ENCODE measurements around the gene PRR12.
A peak's percentile ranks its signal among the peaks of the same experiment; 100 is the strongest.
"Not testable (repeated sequence)": the region's sequence is repeated elsewhere in the genome, so short reads cannot be mapped to it uniquely, and the experiment has no call there.

PRR12 gene

DNA sequence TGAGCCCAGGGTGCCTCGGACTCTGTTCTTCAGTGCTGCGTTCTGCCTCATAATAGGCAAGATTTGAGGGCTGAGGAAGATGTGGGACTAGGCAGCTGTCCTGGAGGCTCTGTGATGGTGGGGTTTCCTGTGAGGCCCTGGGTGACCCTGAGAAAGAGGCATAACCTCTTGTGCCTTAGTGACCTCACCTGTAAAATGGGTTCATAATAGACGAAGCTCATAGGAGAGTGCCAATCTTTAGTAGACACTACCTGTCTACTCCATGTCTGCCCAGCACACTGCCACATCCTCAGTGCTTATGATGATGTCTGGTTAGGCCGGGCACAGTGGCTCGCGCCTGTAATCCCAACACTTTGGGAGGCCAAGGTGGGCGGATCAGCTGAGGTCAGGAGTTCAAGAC is 25.6 kb downstream of the PRR12 start:
- no peak for DNase-seq (ENCODE audit: low spot score)

DNA sequence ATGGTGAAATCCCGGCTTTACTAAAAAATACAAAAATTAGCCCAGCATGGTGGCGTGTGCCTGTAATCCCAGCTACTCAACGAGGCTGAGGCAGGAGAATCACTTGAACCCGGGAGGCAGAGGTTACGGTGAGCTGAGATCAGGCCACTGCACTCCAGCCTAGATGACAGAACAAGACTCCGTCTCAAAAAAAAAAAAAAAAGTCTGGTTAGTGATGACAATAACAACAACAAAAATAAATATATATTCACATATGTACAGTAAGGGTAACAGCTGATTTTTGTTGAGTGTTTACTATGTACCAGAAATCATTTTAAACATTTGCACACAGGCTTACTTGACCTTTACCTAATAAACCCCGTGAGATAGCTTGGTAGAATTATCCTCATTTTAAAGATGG is 26.0 kb downstream of the PRR12 start:
- DNase-seq (ENCODE audit: low spot score) = no peak

DNA sequence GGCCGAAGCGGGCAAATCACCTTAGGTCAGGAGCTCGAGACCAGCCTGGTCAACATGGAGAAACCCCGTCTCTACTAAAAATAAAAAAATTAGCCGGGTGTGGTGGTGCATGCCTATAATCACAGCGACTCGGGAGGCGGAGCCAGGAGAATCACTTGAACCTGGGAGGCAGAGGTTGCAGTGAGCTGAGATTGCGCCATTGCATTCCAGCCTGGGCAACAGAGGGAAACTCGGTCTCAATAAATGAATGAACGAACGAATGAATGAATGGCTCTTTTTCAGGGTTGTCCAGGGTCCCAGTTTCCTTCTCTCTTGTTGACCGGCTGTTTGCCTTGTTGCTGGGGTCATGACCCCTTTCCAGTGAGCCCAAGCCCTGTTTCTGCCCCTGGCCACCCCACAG is 26.9 kb downstream of the PRR12 start:
- DNase-seq (ENCODE audit: low spot score) = not testable (repeated sequence)

DNA sequence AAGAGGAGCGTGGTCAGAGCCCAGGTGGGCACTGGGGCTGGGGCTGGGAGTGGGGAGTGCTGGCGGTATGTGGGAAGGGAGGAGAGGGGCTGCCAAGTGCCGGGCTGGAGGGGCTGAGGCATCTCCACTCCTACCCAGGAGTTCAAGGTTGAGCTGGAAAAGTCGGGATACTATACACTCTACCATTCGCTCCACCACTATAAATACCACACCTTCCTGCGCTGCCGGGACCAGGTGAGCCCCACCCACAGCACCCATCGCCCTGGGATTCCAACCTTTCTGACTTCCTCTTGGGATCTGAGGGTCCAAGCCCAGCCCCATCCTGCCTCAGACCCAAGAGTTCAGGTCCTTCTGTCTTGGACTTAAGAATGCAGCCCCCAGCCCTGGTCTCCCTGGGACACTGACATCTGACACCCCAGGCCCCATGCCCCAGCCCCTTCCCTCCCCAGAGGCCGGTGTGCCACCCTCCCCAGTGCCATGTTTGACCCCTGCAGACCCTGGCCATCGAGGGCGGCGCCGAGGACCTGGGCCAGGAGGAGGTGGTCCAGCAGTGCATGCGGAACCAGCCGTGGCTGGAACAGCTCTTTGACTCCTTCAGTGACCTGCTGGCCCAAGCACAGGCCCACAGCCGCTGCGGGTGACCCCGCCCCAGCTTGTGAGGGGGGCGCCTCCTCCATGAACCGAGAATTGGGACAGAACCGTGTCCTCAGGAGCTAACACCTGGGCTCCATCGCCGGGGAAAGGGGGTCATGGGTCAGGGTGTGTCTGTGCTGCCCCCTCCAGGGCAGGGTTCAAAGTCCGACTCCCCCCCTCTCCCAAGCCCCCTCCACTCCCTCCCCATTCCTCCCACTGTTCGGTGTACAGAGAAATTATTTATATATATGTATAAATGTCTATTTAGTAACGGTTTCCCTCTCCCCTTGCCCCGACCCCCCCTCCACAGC is 34.3 kb downstream of the PRR12 start:
- no peak for DNase-seq (ENCODE audit: low spot score)

DNA sequence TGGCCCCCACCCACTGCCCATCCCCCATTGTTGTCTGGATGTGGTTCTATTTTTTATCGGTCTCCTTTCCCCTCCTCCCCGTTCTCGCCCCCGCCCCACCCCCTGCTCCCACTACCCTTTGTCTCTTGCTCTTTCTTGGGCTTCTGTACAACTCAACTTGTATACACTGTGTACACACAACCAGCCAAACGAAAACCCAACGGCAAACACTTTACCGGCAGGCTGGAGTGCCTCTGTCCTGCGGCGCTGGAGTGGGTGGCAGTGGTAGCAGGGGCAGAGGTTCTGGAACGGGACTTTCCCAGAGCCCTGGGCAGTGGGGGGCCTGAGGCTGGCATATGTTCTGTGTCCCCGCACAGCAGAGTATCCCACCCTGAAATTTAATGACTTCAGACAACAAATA is 35.2 kb downstream of the PRR12 start:
- no peak for DNase-seq (ENCODE audit: low spot score)

DNA sequence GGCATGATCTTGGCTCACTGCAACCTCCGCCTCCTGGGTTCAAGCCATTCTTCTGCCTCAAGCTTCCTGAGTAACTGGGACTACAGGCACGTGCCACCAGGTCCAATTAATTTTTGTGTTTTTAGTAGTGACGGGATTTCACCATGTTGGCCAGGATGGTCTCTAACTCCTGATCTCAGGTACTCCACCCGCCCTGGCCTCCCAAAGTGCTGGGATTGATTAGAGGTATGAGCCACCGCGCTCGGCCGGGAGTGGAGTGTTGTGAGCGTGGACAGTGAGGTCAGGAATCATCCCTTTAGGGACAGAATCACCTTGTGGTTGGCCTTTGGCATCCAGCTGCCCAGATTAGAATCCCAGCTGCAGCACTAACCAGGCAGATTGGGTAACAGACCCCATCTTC is 38.7 kb downstream of the PRR12 start:
- DNase-seq (ENCODE audit: low spot score) = no peak

DNA sequence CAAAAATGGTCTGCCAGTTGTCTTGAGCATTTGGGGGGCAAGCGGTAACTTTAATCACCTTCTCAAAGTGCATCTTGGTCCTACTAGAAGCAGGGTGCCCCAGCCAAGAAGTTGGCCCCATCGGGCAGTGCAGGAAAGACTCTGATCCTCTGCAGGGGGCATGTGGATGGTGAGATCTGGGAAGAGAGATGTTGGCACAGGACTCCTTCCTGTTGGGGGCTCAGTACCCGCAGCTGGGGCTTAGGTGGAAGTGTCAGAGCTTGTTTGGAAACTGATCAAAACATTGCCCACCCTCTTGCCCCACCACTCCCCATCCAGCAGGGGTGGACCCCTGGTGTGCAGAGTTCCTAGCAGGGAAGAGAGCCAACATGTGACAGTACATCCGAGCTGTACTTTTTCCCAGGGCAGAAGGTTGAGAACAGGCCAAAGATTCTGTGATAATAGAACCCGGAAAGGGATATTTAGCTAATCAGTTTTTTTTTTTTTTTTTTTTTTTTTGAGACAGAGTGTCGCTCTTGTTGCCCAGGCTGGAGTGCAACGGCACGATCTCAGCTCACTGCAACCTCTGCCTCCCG is 40.1 kb downstream of the PRR12 start:
- no peak for DNase-seq (ENCODE audit: low spot score)

DNA sequence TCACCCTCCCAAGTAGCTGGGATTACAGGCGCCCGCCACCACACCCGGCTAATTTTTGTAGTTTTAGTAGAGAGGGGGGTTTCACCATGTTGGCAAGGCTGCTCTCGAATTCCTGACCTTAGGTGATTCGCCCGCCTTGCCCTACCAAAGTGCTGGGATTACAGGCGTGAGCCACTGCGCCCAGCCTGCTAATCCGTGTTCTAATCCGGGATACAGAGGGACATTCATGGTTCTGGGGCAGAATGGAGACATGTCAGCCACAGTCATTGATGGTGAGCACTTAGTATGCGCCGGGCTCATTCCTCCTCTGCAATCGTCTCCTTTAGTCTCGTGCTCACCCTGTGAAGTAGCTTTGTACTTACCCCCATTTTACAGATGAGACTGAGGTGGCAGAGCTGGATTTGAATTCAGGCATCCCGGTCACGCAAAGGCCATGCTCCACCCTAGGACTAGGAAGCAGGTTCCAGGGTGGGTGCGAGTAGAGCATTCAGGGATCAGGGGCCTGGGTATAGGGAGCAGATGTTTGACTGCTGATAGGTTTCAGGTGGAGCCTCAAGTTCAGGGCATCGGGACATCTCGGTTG is 40.7 kb downstream of the PRR12 start:
- no peak for DNase-seq (ENCODE audit: low spot score)

DNA sequence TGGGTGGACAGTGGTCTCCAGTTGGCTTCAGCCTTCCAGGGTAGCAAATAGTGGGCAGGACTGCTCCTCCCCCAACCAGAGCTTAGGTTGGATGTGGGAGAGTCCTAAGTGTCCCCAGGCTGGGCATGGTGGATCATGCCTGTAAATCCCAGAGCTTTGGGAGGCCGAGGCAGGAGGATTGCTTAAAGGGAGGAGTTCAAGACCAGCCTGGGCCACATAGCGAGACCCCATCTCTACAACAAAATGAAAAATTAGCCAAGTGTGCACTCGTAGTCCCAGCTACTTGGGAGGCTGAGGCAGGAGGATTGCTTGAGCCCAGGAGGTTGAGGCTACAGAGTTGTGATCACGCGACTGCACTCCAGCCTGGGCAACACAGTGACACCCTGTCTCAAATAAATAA is 41.6 kb downstream of the PRR12 start:
- no peak for DNase-seq (ENCODE audit: low spot score)

DNA sequence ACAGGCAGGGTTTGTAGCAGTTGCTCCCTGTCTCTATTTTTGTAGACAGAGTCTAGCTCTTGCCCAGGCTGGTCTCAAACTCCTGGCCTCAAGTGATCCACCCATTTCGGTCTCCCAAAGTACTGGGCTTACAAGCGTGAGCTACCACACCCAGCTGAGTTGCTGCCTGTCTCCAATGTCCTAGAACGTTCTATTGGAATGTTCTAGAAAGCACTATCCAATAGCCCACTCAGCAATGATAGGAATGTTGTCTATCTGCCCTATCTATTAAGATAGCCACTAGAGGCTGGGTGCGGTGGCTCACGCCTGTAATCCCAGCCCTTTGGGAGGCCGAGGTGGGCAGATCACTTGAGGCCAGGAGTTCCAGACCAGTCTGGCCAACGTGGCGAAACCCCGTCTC is 42.3 kb downstream of the PRR12 start:
- not testable (repeated sequence) for DNase-seq (ENCODE audit: low spot score)

DNA sequence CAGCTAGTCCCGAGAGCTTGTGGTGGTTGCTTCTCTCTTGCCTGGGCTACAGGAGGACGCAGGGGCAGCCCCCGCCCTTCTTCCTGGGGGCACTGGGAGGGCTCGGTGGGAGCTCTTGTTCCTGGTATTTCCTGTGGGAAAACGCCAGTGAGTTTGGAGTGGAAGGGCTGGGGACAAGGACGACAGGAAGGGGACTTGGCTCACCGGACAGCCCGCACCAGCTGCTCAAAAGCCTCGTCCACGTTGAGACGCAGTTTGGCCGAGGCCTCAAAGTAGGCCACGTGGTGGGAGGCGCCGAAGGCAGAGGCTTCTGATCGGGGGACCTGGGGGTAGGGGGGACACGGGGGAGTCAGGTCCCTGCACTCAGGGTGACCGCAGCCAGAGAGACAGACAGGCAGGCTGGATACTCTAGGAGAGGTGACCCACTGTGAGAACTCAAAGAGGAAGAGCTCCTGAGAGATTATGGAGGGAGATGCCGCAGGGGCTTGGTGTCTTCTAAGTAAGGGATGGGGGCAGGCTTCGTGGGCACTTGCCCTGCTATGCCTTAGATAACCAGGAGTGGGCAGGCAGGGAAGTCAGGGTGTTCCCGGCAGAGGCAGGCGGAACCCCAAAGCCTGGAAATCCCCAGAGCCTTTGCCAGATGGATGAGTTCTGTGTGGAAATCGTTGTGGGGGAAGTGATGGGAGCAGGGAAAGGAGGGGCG is 44.7 kb downstream of the PRR12 start:
- no peak for DNase-seq (ENCODE audit: low spot score)

DNA sequence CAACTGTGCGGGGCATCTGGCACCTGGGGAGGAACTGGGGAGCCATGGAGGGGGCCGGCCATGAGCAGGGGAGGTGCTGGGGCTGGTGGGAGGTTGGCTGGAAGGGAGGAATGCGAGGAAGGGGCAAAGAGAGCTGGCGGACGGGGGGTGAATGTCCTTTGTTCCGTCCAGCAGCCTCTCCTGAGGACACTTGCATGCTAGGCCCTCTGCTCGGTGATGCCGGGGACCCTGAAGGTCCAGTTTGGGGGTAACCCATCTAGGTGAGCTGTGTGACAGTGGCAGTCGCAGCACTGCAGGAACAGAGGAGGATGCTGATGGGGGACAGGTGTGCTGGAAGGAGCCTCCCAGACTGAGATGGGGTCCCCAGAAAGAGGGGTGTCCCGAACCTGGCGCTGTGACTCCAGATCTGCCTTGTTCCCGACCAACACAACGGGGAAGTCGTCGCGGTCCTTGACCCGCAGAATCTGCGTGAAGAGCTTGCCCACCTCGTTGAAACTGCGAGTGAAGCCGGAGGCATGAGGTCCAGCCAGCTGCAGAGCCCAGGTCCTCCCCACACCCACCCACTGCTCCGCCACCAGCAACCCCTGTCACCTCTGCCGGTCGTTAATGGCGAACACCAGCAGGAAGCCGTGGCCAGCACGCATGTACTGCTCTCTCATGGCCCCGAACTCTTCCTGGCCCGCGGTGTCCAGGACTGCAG is 45.4 kb downstream of the PRR12 start:
- no peak for DNase-seq (ENCODE audit: low spot score)

DNA sequence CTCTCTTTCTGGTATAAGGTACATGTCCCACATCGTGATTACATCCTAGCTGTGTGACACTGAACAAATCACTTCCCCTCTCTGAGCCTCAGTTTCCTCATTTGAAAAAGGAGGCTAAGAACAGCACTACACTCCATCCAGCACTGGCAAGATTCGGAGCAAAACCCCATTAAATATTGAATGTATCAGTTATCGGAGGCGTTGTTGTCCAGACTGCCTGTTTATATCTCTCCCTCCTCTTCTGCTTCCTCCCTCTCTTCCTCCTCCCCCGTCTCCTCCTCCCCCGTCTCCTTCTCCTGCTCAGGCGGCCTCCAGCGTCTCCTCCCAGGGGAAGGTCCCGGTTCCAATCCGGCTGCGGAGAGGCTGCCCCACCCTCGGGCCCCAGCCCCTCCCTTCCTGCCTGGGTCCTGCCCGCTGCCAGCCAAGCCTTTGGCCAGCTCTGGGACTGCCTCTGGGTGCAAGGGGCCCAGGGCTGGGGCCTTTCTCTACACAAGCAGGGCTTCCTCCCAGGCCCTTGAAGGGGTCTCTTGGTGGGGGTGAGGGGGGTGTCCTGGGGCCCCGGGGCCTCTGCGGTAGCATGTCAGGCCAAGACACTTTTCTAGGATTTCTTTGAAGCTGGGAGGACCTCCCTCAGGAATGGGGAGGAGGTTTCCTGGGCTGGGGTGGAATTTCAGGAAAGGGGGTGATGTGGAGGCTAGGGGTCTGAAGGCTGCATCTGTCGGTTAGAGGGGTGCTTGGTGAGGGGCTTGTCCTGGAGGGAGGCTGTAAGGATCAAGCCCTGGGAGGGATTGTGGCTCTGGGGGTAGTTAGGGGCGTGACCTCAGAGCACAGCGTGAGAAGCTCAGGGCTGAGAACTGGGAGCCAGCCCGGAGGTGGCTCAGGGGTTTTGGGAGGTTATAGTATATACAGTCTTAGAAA is 47.1 kb downstream of the PRR12 start:
- peak; percentile 54 for DNase-seq (ENCODE audit: low spot score)

DNA sequence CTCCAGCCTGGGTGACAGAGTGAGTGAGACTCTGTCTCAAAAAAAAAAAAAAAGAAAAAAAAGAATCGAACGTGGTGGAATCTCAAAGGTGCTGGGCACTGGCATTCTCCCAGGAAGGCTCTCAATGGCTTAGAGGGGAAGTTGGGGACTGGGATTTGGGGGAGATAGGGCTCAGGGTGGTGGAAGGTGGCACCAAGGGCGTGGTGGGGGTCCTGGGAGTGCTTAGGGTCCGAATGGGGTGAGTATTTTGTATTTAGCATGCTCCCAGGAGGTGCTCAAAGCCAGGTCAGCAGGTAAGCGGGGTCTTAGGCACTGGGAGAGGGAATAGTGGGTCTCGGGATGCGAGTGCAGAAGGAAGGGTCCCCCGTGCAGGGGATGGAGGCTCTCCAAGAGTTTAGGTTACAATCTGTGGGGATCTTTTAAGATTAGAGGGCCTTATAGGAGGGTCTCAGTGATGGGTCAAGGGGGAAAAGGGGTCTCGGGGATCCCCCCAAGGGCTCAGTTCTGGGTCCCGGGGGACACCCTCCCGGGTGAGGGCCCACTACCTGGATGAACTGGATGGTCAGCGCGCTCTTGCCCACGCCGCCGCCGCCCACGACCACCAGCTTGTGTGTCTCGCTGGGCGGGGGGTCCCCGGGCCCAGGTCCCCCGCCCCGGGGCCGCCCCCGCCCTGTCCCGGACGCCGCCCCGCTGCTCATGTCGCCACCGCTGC is 48.6 kb downstream of the PRR12 start:
- no peak for DNase-seq (ENCODE audit: low spot score)

DNA sequence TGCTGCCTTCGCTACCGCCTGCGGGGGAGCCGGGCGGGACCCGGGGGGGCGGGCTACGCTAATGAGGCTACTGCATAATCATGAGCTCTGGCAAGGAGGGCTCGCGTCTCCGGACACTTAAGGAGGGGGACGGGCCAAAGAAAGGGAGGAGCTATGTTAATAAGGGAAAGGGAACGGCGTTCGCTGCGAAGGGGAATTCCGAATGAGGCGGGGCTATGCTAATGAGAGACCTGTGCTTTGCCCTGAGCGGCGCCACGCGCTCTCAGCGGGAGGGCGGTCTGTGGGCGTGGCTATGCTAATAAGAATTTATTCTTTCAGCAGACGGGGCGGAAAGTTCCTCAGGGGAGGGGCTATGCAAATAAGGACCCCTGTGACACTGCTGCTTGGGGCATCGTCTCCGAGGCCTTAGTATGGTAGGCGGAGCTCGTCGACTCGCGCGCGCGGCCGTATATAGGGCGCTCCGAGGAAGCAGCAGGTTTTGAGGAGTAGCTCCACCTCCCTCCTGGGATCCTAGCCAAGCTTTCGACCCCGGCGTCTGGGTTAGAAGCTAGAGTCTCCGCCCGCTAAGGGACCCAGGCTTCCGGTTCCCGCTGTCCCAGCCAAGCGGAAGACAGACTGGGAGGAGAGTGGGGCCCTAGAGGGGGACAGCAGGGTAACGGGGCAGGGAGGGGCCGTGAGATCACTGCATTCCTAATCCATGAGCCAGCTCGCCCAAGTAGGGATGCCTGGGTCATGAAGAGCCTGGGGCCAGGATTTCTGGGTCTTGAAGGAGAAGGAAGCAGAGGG is 49.3 kb downstream of the PRR12 start, which contains the start of gene RRAS:
Gene RRAS (minus strand): TSS at position 31 of the 786 bp plus-strand sequence. CDS start 45 bp downstream, outside the sequence.
- peak; percentile 100 for DNase-seq (ENCODE audit: low spot score)

DNA sequence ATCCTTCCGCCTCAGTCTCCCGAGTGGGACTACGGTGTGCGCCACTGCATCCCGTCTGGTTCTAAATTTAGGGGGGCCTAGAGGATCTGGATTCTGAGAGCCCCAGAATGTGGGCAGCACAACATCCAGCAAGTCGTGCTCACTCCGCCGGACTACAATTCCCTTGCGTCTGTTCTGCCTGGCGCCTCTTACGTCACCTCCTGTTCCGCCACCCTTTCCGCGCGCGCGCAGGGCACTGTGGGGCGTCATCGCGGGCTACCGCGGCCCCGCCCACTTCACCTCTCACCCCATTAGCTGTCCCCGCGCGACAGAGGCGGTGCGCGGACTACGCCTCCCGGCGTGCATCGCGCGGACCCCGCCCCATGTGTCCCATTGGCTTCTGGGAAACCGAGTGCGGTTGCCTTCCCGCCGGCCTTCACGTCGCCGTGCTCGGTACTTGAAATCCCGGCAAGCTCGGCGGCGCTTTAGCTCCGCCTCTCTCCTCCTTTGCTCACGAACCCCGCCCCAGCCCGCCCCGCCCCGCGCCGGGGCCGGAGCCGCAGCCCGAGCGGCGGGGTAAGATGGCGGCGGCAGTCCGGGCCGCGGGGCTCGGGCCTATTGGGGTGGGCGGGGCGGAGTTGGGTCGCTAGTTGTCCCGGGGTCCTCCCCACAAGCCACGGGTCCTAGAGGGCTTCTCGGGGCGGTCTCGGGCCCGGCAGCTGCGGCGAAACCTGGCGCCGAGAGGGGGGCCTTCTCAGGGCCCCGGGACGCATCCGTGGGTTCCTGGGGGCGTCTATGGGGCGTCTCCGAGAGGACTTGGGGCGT is 50.9 kb downstream of the PRR12 start, which contains the start of gene SCAF1:
Gene SCAF1 (plus strand): TSS at position 522 of the 804 bp plus-strand sequence. CDS start 2,818 bp downstream, outside the sequence.
- DNase-seq (ENCODE audit: low spot score) = peak; percentile 100

DNA sequence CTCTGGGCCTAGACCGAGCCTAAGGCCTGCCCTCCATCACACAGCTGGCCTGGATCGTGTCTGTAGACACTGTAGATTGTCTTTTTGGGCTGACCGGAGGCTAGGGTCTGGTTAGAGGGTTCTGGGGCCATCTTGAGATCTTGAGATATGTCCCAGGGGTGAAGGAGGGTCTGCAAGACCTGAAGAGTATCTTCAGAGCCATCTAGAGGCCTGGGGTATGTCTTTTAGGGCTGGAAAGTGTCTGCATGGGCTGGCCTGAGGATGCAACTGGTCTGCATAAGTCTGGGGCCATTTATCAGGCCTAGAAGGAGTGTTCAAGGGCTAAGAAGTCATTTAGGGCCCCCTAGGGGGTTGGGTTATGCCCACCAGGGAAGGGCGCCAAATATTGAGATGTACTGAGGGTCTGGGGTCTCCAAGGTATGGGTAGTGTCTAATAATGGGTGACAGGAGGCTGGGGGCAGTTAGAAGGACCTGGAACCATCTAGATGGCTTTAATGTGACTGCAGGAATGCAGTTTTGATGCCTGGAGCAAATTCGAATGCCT is 51.6 kb downstream of the PRR12 start:
- no peak for DNase-seq (ENCODE audit: low spot score)

DNA sequence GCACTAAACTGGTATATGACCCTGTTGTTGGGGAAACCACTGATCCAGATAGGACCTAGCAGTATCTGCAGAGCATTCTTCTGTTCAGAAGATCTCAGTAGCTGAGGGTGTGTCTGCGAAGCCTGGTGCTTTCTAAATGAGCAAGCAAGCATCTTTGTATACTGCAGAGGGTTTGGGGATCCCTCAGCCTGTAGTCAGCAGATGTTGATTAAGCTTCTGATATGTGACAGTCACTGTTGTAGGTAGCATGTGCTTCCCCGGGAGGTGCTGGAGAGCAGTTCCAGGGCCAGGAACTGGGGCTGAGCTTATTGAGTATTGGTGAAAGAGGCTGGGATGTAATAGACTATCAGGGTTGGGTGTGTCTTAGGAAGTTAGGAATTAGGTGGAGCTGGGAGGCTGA is 52.5 kb downstream of the PRR12 start:
- DNase-seq (ENCODE audit: low spot score) = peak; percentile 37
